ENCODE results near the gene TPD52L1. TPM values are rescaled to one million over a fixed set of nuclear protein-coding genes. Genes with fewer than 3 reads are reported as not detected.

The TPD52L1 gene
- total RNA-seq, 1 donor from 2014 or later = 7.2 TPM

GRCh38 chr6:125117818-125118217 is 35.8 kb upstream of the TPD52L1 start:
- TF ChIP-seq CTCF (IDR thresholded peaks at IDR 0.05) = no peak
- no peaks in the 10 kb centered on the region for H3K9me3 Mint-ChIP-seq (ENCODE audit: unreplicated experiment)
- DNase-seq (ENCODE audit: extremely low spot score, unreplicated experiment) = no peak

GRCh38 chr6:125120054-125120590 is 33.5 kb upstream of the TPD52L1 start:
- Mint-ChIP-seq H3K27ac (ENCODE audit: unreplicated experiment) (no peak overlapping the region), H3K4me1 (ENCODE audit: unreplicated experiment) (peaks cover 19% of the 10 kb centered on the region), H3K9me3 (ENCODE audit: unreplicated experiment) (no peaks in the 10 kb centered on the region), H3K27me3 (ENCODE audit: unreplicated experiment) (no peaks in the 10 kb centered on the region), H3K4me3 (ENCODE audit: unreplicated experiment) (no peak overlapping the region), H3K36me3 (ENCODE audit: unreplicated experiment) (no peaks in the 10 kb centered on the region)
- TF ChIP-seq CTCF (IDR thresholded peaks at IDR 0.05) = no peak
- no peak for DNase-seq (ENCODE audit: extremely low spot score, unreplicated experiment)

More at GRCh38 chr6:125117818-125118217, 35.8 kb upstream of the TPD52L1 start:
- Mint-ChIP-seq H3K27me3 (ENCODE audit: unreplicated experiment) (no peaks in the 10 kb centered on the region), H3K4me3 (ENCODE audit: unreplicated experiment) (no peak overlapping the region), H3K36me3 (ENCODE audit: unreplicated experiment) (no peaks in the 10 kb centered on the region), H3K4me1 (ENCODE audit: unreplicated experiment) (peaks cover 2% of the 10 kb centered on the region), H3K27ac (ENCODE audit: unreplicated experiment) (no peak overlapping the region)

GRCh38 chr6:125121894-125122293 is 31.7 kb upstream of the TPD52L1 start:
- Mint-ChIP-seq H3K36me3 (ENCODE audit: unreplicated experiment) (no peaks in the 10 kb centered on the region), H3K4me3 (ENCODE audit: unreplicated experiment) (no peak overlapping the region), H3K4me1 (ENCODE audit: unreplicated experiment) (peaks cover 19% of the 10 kb centered on the region), H3K9me3 (ENCODE audit: unreplicated experiment) (no peaks in the 10 kb centered on the region), H3K27ac (ENCODE audit: unreplicated experiment) (no peak overlapping the region), H3K27me3 (ENCODE audit: unreplicated experiment) (no peaks in the 10 kb centered on the region)
- no peak for DNase-seq (ENCODE audit: extremely low spot score, unreplicated experiment)
- no peak for TF ChIP-seq CTCF (IDR thresholded peaks at IDR 0.05)

- Mint-ChIP-seq H3K4me1 (ENCODE audit: unreplicated experiment) (peaks cover 19% of the 10 kb centered on the region), H3K36me3 (ENCODE audit: unreplicated experiment) (no peaks in the 10 kb centered on the region), H3K27me3 (ENCODE audit: unreplicated experiment) (no peaks in the 10 kb centered on the region), H3K27ac (ENCODE audit: unreplicated experiment) (no peak overlapping the region), H3K4me3 (ENCODE audit: unreplicated experiment) (no peak overlapping the region), H3K9me3 (ENCODE audit: unreplicated experiment) (peaks cover 3% of the 10 kb centered on the region)
- DNase-seq (ENCODE audit: extremely low spot score, unreplicated experiment) = no peak
- no peak for TF ChIP-seq CTCF (IDR thresholded peaks at IDR 0.05)
These were observed 30.5 kb upstream of the TPD52L1 start for GRCh38 chr6:125123051-125123450.

- no peak for TF ChIP-seq CTCF (IDR thresholded peaks at IDR 0.05)
- Mint-ChIP-seq H3K9me3 (ENCODE audit: unreplicated experiment) (peaks cover 3% of the 10 kb centered on the region), H3K4me1 (ENCODE audit: unreplicated experiment) (peaks cover 19% of the 10 kb centered on the region), H3K4me3 (ENCODE audit: unreplicated experiment) (no peak overlapping the region), H3K27me3 (ENCODE audit: unreplicated experiment) (no peaks in the 10 kb centered on the region), H3K36me3 (ENCODE audit: unreplicated experiment) (no peaks in the 10 kb centered on the region), H3K27ac (ENCODE audit: unreplicated experiment) (peak overlapping the region; percentile 56)
- no peak for DNase-seq (ENCODE audit: extremely low spot score, unreplicated experiment)
These were observed 30.0 kb upstream of the TPD52L1 start for GRCh38 chr6:125123468-125124048.
